ENCODE data around the gene CNKSR3.
"Not testable (repeated sequence)": the region's sequence is repeated elsewhere in the genome, so short reads cannot be mapped to it uniquely, and the experiment has no call there.

Gene CNKSR3

GRCh38 chr6:154528310-154528915 is 17.9 kb upstream of the CNKSR3 start:
- Histone ChIP-seq H3K27ac (no peak overlapping the region), H3K36me3 (no peaks in the 10 kb centered on the region), H3K9ac (no peak overlapping the region), H3K27me3 (no peaks in the 10 kb centered on the region), H3K9me3 (no peaks in the 10 kb centered on the region; the same call in none of the 2 replicates), H3K4me1 (no peaks in the 10 kb centered on the region), H4K20me1 (no peaks in the 10 kb centered on the region), H3K4me2 (no peak overlapping the region), H3K4me3 (no peak overlapping the region)
- TF ChIP-seq Cebpa-rat (IDR thresholded peaks at IDR 0.05) = no peak

GRCh38 chr6:154526996-154527395 is 16.5 kb upstream of the CNKSR3 start:
- Histone ChIP-seq H3K4me1 (no peaks in the 10 kb centered on the region), H3K9me3 (no peaks in the 10 kb centered on the region; the same call in none of the 2 replicates), H3K27ac (no peak overlapping the region), H3K9ac (no peak overlapping the region), H4K20me1 (no peaks in the 10 kb centered on the region), H3K27me3 (no peaks in the 10 kb centered on the region), H3K4me2 (no peak overlapping the region), H3K4me3 (no peak overlapping the region), H3K36me3 (no peaks in the 10 kb centered on the region)
- no peak for TF ChIP-seq Cebpa-rat (IDR thresholded peaks at IDR 0.05)

GRCh38 chr6:154522576-154522975 is 12.1 kb upstream of the CNKSR3 start:
- Histone ChIP-seq H3K27ac (no peak overlapping the region), H3K9ac (no peak overlapping the region), H3K4me3 (no peak overlapping the region), H3K9me3 (no peaks in the 10 kb centered on the region), H3K27me3 (no peaks in the 10 kb centered on the region), H3K4me1 (no peaks in the 10 kb centered on the region), H4K20me1 (no peaks in the 10 kb centered on the region), H3K36me3 (no peaks in the 10 kb centered on the region), H3K4me2 (no peak overlapping the region)
- no peak for TF ChIP-seq Cebpa-rat (IDR thresholded peaks at IDR 0.05)

DNA sequence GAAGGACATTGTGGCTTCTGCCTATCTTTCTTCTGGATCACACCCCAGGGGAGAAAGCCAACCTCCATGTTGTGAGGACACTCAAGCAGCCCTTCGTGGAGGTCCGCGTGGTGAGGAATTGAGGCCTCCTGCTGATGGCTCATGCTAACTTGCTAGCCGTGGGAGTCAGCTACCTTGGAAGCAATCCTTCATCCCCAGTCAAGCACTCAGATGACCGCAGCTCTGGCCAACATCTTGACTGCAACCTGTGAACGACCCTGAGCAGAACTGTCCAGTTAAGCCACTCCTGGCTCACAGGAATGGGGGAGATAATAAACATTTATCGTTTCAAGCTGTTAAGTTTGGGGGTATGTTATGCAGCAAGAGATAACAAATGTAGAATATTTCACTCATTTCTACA is 10.9 kb upstream of the CNKSR3 start:
- H3K9me3 ChIP-seq = no peaks in the 10 kb centered on the region
- H3K27me3 ChIP-seq = no peaks in the 10 kb centered on the region
- H4K20me1 ChIP-seq = no peaks in the 10 kb centered on the region
- H3K27ac ChIP-seq = no peak overlapping the region
- H3K9ac ChIP-seq = no peak overlapping the region
- H3K36me3 ChIP-seq = no peaks in the 10 kb centered on the region
- no peak overlapping the region for H3K4me3 ChIP-seq
- no peak overlapping the region for H3K4me2 ChIP-seq
- no peaks in the 10 kb centered on the region for H3K4me1 ChIP-seq
- no peak for TF ChIP-seq Cebpa-rat (IDR thresholded peaks at IDR 0.05)

GRCh38 chr6:154520280-154520679 is 9.8 kb upstream of the CNKSR3 start:
- no peak overlapping the region for H3K27ac ChIP-seq
- H3K36me3 ChIP-seq = no peaks in the 10 kb centered on the region
- H3K4me1 ChIP-seq = no peaks in the 10 kb centered on the region
- H3K4me3 ChIP-seq = no peak overlapping the region
- no peak overlapping the region for H3K9ac ChIP-seq
- no peak overlapping the region for H3K4me2 ChIP-seq
- H4K20me1 ChIP-seq = no peaks in the 10 kb centered on the region
- H3K9me3 ChIP-seq = no peaks in the 10 kb centered on the region
- no peaks in the 10 kb centered on the region for H3K27me3 ChIP-seq
- TF ChIP-seq Cebpa-rat (IDR thresholded peaks at IDR 0.05) = no peak

DNA sequence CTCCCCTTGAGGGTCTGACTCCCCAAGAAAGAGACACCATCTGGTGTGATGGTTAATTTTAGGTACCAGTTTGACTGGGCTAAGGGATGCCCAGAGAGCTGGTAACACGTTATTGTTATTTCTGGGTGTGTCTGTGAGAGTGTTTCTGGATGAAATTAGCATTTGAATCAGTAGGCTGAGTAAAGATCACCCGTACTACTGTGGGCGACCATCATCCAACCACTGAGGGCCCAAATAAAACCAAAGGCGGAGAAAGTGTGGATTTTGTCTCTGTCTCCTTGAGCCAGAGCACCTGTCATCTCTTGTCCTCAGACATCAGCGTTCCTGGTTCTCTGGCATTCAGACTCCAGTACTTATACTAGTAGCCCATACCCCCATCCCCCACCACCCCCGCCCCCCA is 7.9 kb upstream of the CNKSR3 start:
- Histone ChIP-seq H3K9me3 (no peaks in the 10 kb centered on the region), H3K4me3 (no peak overlapping the region), H3K27me3 (no peaks in the 10 kb centered on the region), H3K4me2 (no peak overlapping the region), H3K27ac (no peak overlapping the region), H4K20me1 (no peaks in the 10 kb centered on the region), H3K4me1 (no peaks in the 10 kb centered on the region), H3K9ac (no peak overlapping the region), H3K36me3 (no peaks in the 10 kb centered on the region)
- TF ChIP-seq Cebpa-rat (IDR thresholded peaks at IDR 0.05) = no peak

GRCh38 chr6:154516276-154516675 is 5.8 kb upstream of the CNKSR3 start:
- H3K4me2 ChIP-seq = no peak overlapping the region
- no peak overlapping the region for H3K4me3 ChIP-seq
- no peak for TF ChIP-seq Cebpa-rat (IDR thresholded peaks at IDR 0.05)
- H3K27me3 ChIP-seq = no peaks in the 10 kb centered on the region
- no peak overlapping the region for H3K27ac ChIP-seq
- H4K20me1 ChIP-seq = no peaks in the 10 kb centered on the region
- H3K4me1 ChIP-seq = peaks cover 2% of the 10 kb centered on the region
- H3K9me3 ChIP-seq = no peaks in the 10 kb centered on the region
- no peak overlapping the region for H3K9ac ChIP-seq
- no peaks in the 10 kb centered on the region for H3K36me3 ChIP-seq

DNA sequence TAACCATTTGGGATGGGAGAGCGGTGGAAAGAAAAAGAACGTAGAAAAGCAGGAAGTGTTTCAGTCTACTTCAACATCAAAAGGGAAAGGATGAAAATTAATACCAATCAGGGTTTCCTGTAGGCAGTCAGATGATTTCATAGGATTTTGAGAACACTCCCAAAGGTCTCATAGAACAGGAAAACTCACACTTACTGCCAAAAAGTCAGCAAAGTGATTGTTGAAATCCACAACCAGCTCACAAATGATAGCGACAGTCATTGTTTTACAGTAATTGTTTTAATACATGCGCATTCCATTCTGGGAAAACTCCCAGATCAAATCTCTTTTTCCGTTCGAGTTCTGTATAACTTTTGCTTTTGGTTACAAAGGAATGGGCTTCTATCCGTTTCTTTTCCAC is 5.3 kb upstream of the CNKSR3 start:
- TF ChIP-seq Cebpa-rat (IDR thresholded peaks at IDR 0.05) = no peak
- no peaks in the 10 kb centered on the region for H3K9me3 ChIP-seq
- H3K4me2 ChIP-seq = no peak overlapping the region
- H3K36me3 ChIP-seq = no peaks in the 10 kb centered on the region
- peaks cover 6% of the 10 kb centered on the region for H3K4me1 ChIP-seq
- no peak overlapping the region for H3K4me3 ChIP-seq
- no peaks in the 10 kb centered on the region for H3K27me3 ChIP-seq
- H3K9ac ChIP-seq = no peak overlapping the region
- no peaks in the 10 kb centered on the region for H4K20me1 ChIP-seq
- H3K27ac ChIP-seq = no peak overlapping the region

DNA sequence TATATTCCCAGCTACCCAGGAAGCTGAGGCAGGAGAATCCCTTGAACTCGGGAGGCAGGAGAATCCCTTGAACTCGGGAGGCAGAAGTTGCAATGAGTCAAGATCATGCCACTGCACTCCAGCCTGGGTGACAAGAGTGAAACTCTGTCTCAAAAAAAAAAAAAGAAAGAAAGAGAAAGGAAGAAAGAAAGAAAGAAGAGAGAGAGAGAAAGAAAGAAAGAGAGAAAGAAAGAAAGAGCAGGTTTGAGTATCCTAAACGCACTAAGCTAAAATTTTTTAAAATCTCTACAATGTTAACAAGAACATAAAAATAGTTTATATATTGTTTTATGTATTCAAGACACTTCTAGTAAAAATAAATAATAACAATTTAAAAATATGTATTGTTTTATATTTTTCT is 4.6 kb upstream of the CNKSR3 start:
- H3K4me3 ChIP-seq, H3K36me3 ChIP-seq, H3K4me1 ChIP-seq, H3K9ac ChIP-seq, H3K27ac ChIP-seq, H3K4me2 ChIP-seq, H4K20me1 ChIP-seq, H3K9me3 ChIP-seq, H3K27me3 ChIP-seq: not testable (repeated sequence)

DNA sequence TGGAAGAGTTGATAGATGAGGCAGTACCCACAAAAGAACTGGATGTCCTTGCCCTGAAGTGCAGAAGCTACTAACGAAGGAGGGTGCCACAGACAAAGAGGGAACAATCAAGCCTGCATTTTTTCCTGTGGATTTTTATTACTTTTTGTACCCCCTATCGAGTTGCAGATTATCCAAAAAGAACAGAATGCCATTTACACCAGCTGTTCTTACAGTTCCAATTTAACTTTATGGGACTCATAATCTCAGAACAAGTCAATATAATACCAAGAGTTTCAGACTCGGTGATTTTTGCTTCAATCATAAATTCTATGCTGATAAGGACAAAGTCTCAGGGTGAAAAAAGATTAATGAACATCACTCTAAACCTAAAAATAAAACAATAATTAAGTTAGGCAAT is 4.0 kb upstream of the CNKSR3 start:
- no peaks in the 10 kb centered on the region for H4K20me1 ChIP-seq
- peaks cover 7% of the 10 kb centered on the region for H3K4me1 ChIP-seq
- H3K4me2 ChIP-seq = no peak overlapping the region
- no peaks in the 10 kb centered on the region for H3K27me3 ChIP-seq
- no peaks in the 10 kb centered on the region for H3K36me3 ChIP-seq
- TF ChIP-seq Cebpa-rat (IDR thresholded peaks at IDR 0.05) = no peak
- H3K27ac ChIP-seq = no peak overlapping the region
- no peaks in the 10 kb centered on the region for H3K9me3 ChIP-seq
- H3K9ac ChIP-seq = no peak overlapping the region
- H3K4me3 ChIP-seq = no peak overlapping the region

Data from BLaER1 (cell line).